IMR-90 (cell line): ENCODE data around the gene CHMP5. TPM values are rescaled to one million over a fixed set of nuclear protein-coding genes. Genes with fewer than 3 reads are reported as not detected.
A peak's percentile ranks its signal among the peaks of the same experiment; 100 is the strongest.

Experiments used
- ATAC-seq: fragments of 200-7000 bp; cut with Tn5 transposase; 2 replicates; pipeline ENCODE4 v1.9.1; 2020; ENCODE audit warnings: low read depth, mild to moderate bottlenecking, moderate library complexity
- BruUV-seq: library from RNA; stranded (reverse); fragments of 400-500 nt; replicated peaks from 2 replicates; lab custom pipeline; 2021; lab: Mats Ljungman, UMichigan
- CTCF ChIA-PET: fragments of 300-600 bp; formaldehyde crosslinking; extraction: SDS; loops from one replicate; lab custom pipeline; 2021; ENCODE audit warnings: antibody characterized with exemption; lab: Yijun Ruan, JAX
- POLR2A ChIA-PET: fragments of 300-600 bp; sonication (Branson Sonifier 250); formaldehyde crosslinking; loops from one replicate; lab custom pipeline; 2022; ENCODE audit warnings: antibody characterized with exemption; ENCODE audit not compliant: unreplicated experiment; lab: Charles Lee
- DNase-seq: peaks from one replicate; pipeline ENCODE4 v3.0.0; 2013
- H2AFZ ChIP-seq: replicated peaks from 2 replicates; pipeline ENCODE3; 2013; ENCODE audit warnings: low read length, mild to moderate bottlenecking; ENCODE audit not compliant: poor library complexity
- H2AK5ac ChIP-seq: 2 replicates; pipeline ENCODE4 v1.6.1; 2013; ENCODE audit warnings: low read depth, low read length, inconsistent platforms
- H2AK9ac ChIP-seq: replicated peaks from 2 replicates; pipeline ENCODE3; 2013; ENCODE audit warnings: mild to moderate bottlenecking, low read depth, low read length, moderate library complexity; ENCODE audit not compliant: poor library complexity
- H2BK120ac ChIP-seq: 2 replicates; pipeline ENCODE4 v1.6.1; 2013; ENCODE audit warnings: low read depth, low read length, inconsistent platforms
- H2BK15ac ChIP-seq: 3 replicates; pipeline ENCODE4 v1.6.1; 2013; ENCODE audit warnings: low read depth, low read length, inconsistent platforms
- H2BK20ac ChIP-seq: 2 replicates; pipeline ENCODE4 v1.6.1; 2013; ENCODE audit warnings: low read depth, mild to moderate bottlenecking, inconsistent platforms, low read length, moderate library complexity
- H2BK5ac ChIP-seq: 2 replicates; pipeline ENCODE4 v1.6.1; 2013; ENCODE audit warnings: mild to moderate bottlenecking, low read depth, low read length, inconsistent platforms; ENCODE audit not compliant: poor library complexity, severe bottlenecking
- H3K14ac ChIP-seq: replicated peaks from 2 replicates; pipeline ENCODE4 v1.6.1; 2013; ENCODE audit warnings: low read depth, low read length, inconsistent platforms
- H3K18ac ChIP-seq: 2 replicates; pipeline ENCODE4 v1.6.1; 2013; ENCODE audit warnings: low read depth, low read length, control low read depth
- H3K23ac ChIP-seq: 2 replicates; pipeline ENCODE4 v1.6.1; 2013; ENCODE audit warnings: low read depth, low read length, inconsistent platforms
- H3K27ac ChIP-seq: 2 replicates; pipeline ENCODE4 v1.5.1; 2013; ENCODE audit warnings: mild to moderate bottlenecking, control low read depth, low read length; ENCODE audit not compliant: insufficient read depth
- H3K27me3 ChIP-seq: 2 replicates; pipeline ENCODE4 v1.6.1; 2013; ENCODE audit warnings: low read length; ENCODE audit not compliant: control insufficient read depth, insufficient read depth
- H3K36me3 ChIP-seq: 2 replicates; pipeline ENCODE4 v1.6.1; 2013; ENCODE audit warnings: low read length, mixed read lengths; ENCODE audit not compliant: control insufficient read depth, insufficient read depth
- H3K4ac ChIP-seq: 2 replicates; pipeline ENCODE4 v1.6.1; 2013; ENCODE audit warnings: low read depth, low read length, inconsistent platforms
- H3K4me1 ChIP-seq: 2 replicates; pipeline ENCODE4 v1.6.1; 2013; ENCODE audit warnings: low read length, mixed read lengths; ENCODE audit not compliant: control insufficient read depth, insufficient read depth
- H3K4me2 ChIP-seq: 2 replicates; pipeline ENCODE4 v1.6.1; 2013; ENCODE audit warnings: low read depth, mild to moderate bottlenecking, control low read depth, low read length, moderate library complexity
- H3K4me3 ChIP-seq: 2 replicates; pipeline ENCODE4 v1.5.1; 2013; ENCODE audit warnings: low read depth, mild to moderate bottlenecking, control low read depth, low read length, moderate library complexity; ENCODE audit not compliant: insufficient read depth
- H3K56ac ChIP-seq: 2 replicates; pipeline ENCODE4 v1.6.1; 2013; ENCODE audit warnings: low read length, inconsistent platforms; ENCODE audit not compliant: insufficient read depth; ENCODE audit errors: extremely low read depth
- H3K79me1 ChIP-seq, 2 experiments: 2 replicates each; pipeline ENCODE4 v1.6.1; 2013; ENCODE audit warnings: low read length in 2 of 2, inconsistent platforms in 1 of 2, low read depth in 1 of 2
- H3K9ac ChIP-seq: 2 replicates; pipeline ENCODE4 v1.6.1; 2013; ENCODE audit warnings: low read depth, low read length, control low read depth
- H3K9me1 ChIP-seq: 2 replicates; pipeline ENCODE4 v1.6.1; 2013; ENCODE audit warnings: low read length, inconsistent platforms; ENCODE audit not compliant: insufficient read depth
- H3K9me3 ChIP-seq: 2 replicates; pipeline ENCODE4 v1.6.1; 2013; ENCODE audit warnings: low read length; ENCODE audit not compliant: control insufficient read depth, insufficient read depth
- H4K20me1 ChIP-seq: 2 replicates; pipeline ENCODE4 v1.6.1; 2013; ENCODE audit warnings: low read length, inconsistent platforms; ENCODE audit not compliant: insufficient read depth
- H4K5ac ChIP-seq: 2 replicates; pipeline ENCODE4 v1.6.1; 2013; ENCODE audit warnings: mild to moderate bottlenecking, low read depth, low read length, control low read depth
- H4K8ac ChIP-seq, 2 experiments: 2 replicates each; pipeline ENCODE4 v1.6.1; 2013; ENCODE audit warnings: low read depth in 2 of 2, low read length in 2 of 2, control low read depth in 1 of 2, inconsistent platforms in 1 of 2
- H4K91ac ChIP-seq: 2 replicates; pipeline ENCODE4 v1.6.1; 2013; ENCODE audit warnings: low read depth, low read length, inconsistent platforms; ENCODE audit not compliant: insufficient read depth
- BHLHE40 ChIP-seq: fragments of 150-350 bp; IDR thresholded peaks from 2 replicates; pipeline ENCODE4 v1.6.1; 2016; ENCODE audit warnings: mild to moderate bottlenecking, low read depth, low read length
- CEBPB ChIP-seq: IDR thresholded peaks from 2 replicates; pipeline ENCODE4 v1.6.1; 2012; ENCODE audit warnings: low read depth, low read length, improper control_type of control experiment
- CTCF ChIP-seq: conservative IDR thresholded peaks from 2 replicates; pipeline ENCODE4 v1.5.1; 2012; ENCODE audit warnings: mild to moderate bottlenecking, low read depth, low read length, improper control_type of control experiment
- ELK1 ChIP-seq: fragments of 150-350 bp; IDR thresholded peaks from 2 replicates; pipeline ENCODE4 v1.6.1; 2016; ENCODE audit warnings: low read depth, mild to moderate bottlenecking, low read length, moderate library complexity, borderline replicate concordance
- FOS ChIP-seq: fragments of 150-350 bp; IDR thresholded peaks from 2 replicates; pipeline ENCODE4 v1.6.1; 2016; ENCODE audit warnings: low read depth, low read length
- MAFK ChIP-seq: IDR thresholded peaks from 2 replicates; pipeline ENCODE4 v1.6.1; 2012; ENCODE audit warnings: low read depth, low read length, improper control_type of control experiment
- MAZ ChIP-seq: IDR thresholded peaks from 2 replicates; pipeline ENCODE4 v1.6.1; 2012; ENCODE audit warnings: low read depth, mild to moderate bottlenecking, low read length, improper control_type of control experiment, moderate library complexity, borderline replicate concordance
- MXI1 ChIP-seq: IDR thresholded peaks from 2 replicates; pipeline ENCODE4 v1.6.1; 2012; ENCODE audit warnings: low read depth, mild to moderate bottlenecking, low read length, moderate library complexity, borderline replicate concordance
- RAD21 ChIP-seq: IDR thresholded peaks from 2 replicates; pipeline ENCODE4 v1.6.1; 2012; ENCODE audit warnings: low read length, improper control_type of control experiment
- RCOR1 ChIP-seq: IDR thresholded peaks from 2 replicates; pipeline ENCODE4 v1.6.1; 2012; ENCODE audit warnings: mild to moderate bottlenecking, low read length, improper control_type of control experiment; ENCODE audit not compliant: insufficient replicate concordance
- RFX5 ChIP-seq: IDR thresholded peaks from 2 replicates; pipeline ENCODE4 v1.8.0; 2012; ENCODE audit warnings: low read depth, mild to moderate bottlenecking, low read length, moderate library complexity
- SMC3 ChIP-seq: fragments of 150-350 bp; IDR thresholded peaks from 2 replicates; pipeline ENCODE4 v1.6.1; 2016; ENCODE audit warnings: low read depth, mild to moderate bottlenecking, antibody characterized with exemption, low read length, moderate library complexity
- USF2 ChIP-seq: fragments of 150-350 bp; IDR thresholded peaks from 2 replicates; pipeline ENCODE4 v1.6.1; 2017; ENCODE audit warnings: mild to moderate bottlenecking, antibody characterized with exemption, low read length, low read depth
- WGBS, 2 experiments: methylation state at CpG; one replicate each; pipeline versions ENCODE4 v1.1.5 to v1.1.7; 2013; ENCODE audit warnings: missing lambda C conversion rate in 2 of 2; ENCODE audit not compliant: insufficient read length in 1 of 2; ENCODE audit errors: extremely low coverage in 2 of 2; 5-methylcytosine and 5-hydroxymethylcytosine counted together
- dilution Hi-C: fragments of 300-500 bp; cut with HindIII; formaldehyde crosslinking; loops from one replicate; pipeline ENCODE4 v1.14.3; 2018; ENCODE audit warnings: low sequenced_read_pairs; ENCODE audit not compliant: unreplicated experiment
- in situ Hi-C: fragments of 300-500 bp; cut with MboI; formaldehyde crosslinking; loops from 3 replicates; pipeline ENCODE4 v1.14.3; 2019; ENCODE audit warnings: low sequenced_read_pairs, inconsistent platforms, mixed read lengths
- intact Hi-C: fragments of 100-400 bp; cut with micrococcal nuclease; formaldehyde crosslinking; loops from 2 replicates; pipeline ENCODE4 v1.10.0; 2022
- polyA plus RNA-seq, 3 experiments: library from polyadenylated mRNA; depleted of rRNA; stranded (reverse); fragments of >200 nt; gene quantifications; 2 replicates each; pipeline ENCODE4 v1.2.3, GENCODE V29; 2012; ENCODE audit warnings: low replicate concordance in 1 of 3
- total RNA-seq: library from RNA; depleted of rRNA; stranded (reverse); fragments of >200 nt; gene quantifications from 2 replicates; pipeline ENCODE4 v1.2.3, GENCODE V29; 2012

CHMP5 gene
- total and polyA plus RNA-seq, 2 of the 4 experiments (the other 2 are of a cell fraction) = 70.6 to 80.8 TPM

GRCh38 chr9:33273266-33273971 is 8.6 kb downstream of the CHMP5 start:
- H3K36me3 ChIP-seq = peaks cover 50% of the 10 kb centered on the region
- no peak overlapping the region for H3K14ac ChIP-seq
- no peak overlapping the region for H2AK5ac ChIP-seq
- no peak overlapping the region for H3K23ac ChIP-seq
- intact Hi-C loops = no loop called here
- peaks cover 13 to 21% of the 10 kb centered on the region in 2 experiments; a peak in 3 of 4 replicates for H3K79me1 ChIP-seq
- dilution Hi-C loops = no loop called here
- no peaks in the 10 kb centered on the region for H3K9me3 ChIP-seq
- H2BK20ac ChIP-seq = no peak overlapping the region
- peak; percentile 59 for DNase-seq
- no peak overlapping the region for H3K4ac ChIP-seq
- no peak overlapping the region for H3K4me3 ChIP-seq
- no peak overlapping the region for H4K5ac ChIP-seq
- no peak overlapping the region for H4K91ac ChIP-seq
- ATAC-seq = peak; percentile 62
- WGBS, 2 experiments = no CpG with 5 or more reads among the region's 3 CpGs
- H3K9ac ChIP-seq = no peak overlapping the region
- H3K4me2 ChIP-seq = no peak overlapping the region
- in situ Hi-C loops = no loop called here
- no peak overlapping the region for H3K56ac ChIP-seq
- POLR2A ChIA-PET = interaction anchor here (0.5 to 0.9 kb wide), 4 partner anchors 9 to 85 kb away, joined by 3 to 5 read pairs (median 3); partner anchors contain the start of genes BAG1 and CHMP5
- no peak overlapping the region for H2BK5ac ChIP-seq
- no peaks in the 10 kb centered on the region for H3K27me3 ChIP-seq
- H4K20me1 ChIP-seq = no peaks in the 10 kb centered on the region
- H3K18ac ChIP-seq = no peak overlapping the region
- H2BK15ac ChIP-seq = no peak overlapping the region
- H4K8ac ChIP-seq = no peak overlapping the region
- peaks cover 5% of the 10 kb centered on the region for H3K4me1 ChIP-seq
- BruUV-seq = no TSS peak
- CTCF ChIA-PET = interaction anchor here (0.6 to 1.1 kb wide), 5 partner anchors 10 to 346 kb away, joined by 3 to 5 read pairs (median 4); no protein-coding TSS in a partner anchor
- H3K9me1 ChIP-seq = peaks cover 2% of the 10 kb centered on the region; the same call in 1 of the 2 replicates
- no peak overlapping the region for H3K27ac ChIP-seq
- no peak overlapping the region for H2BK120ac ChIP-seq
- H2AK9ac ChIP-seq = no peak overlapping the region
- no peak for TF ChIP-seq CEBPB
- no peak for TF ChIP-seq BHLHE40
- TF ChIP-seq RAD21 = no peak
- no peak for TF ChIP-seq USF2
- no peak for TF ChIP-seq RFX5
- TF ChIP-seq ELK1 = no peak
- no peak for TF ChIP-seq CTCF
- no peak for TF ChIP-seq MXI1
- TF ChIP-seq SMC3 = no peak
- no peak for TF ChIP-seq RCOR1
- TF ChIP-seq MAFK = no peak
- no peak for TF ChIP-seq MAZ
- TF ChIP-seq FOS = no peak
- H2AFZ ChIP-seq = no peak overlapping the region
